Stomach smooth muscle (tissue), 2 donors: ENCODE data around the gene PCYT2.

Experiments
- H3K27ac ChIP-seq: one replicate; pipeline ENCODE4 v1.7.0; 2013; ENCODE audit warnings: mild to moderate bottlenecking, low read length, inconsistent platforms
- H3K27me3 ChIP-seq, 2 donors: one replicate each; pipeline ENCODE4 v1.7.0; 2013; ENCODE audit warnings: low read length in 2 of 2; ENCODE audit not compliant: insufficient read depth in 2 of 2, control insufficient read depth in 1 of 2
- H3K36me3 ChIP-seq, 2 donors: one replicate each; pipeline ENCODE4 v1.7.0; 2013; ENCODE audit warnings: low read length in 2 of 2; ENCODE audit not compliant: control insufficient read depth in 2 of 2, insufficient read depth in 2 of 2
- H3K4me1 ChIP-seq: one replicate; pipeline ENCODE4 v1.7.0; 2013; ENCODE audit warnings: low read length; ENCODE audit not compliant: control insufficient read depth, insufficient read depth
- H3K4me3 ChIP-seq, 2 donors: one replicate each; pipeline ENCODE4 v1.7.0; 2013; ENCODE audit warnings: low read length in 2 of 2
- H3K9ac ChIP-seq, 2 donors: one replicate each; pipeline ENCODE4 v1.7.0; 2013; ENCODE audit warnings: low read length in 2 of 2, mild to moderate bottlenecking in 1 of 2
- H3K9me3 ChIP-seq, 2 donors: one replicate each; pipeline ENCODE4 v1.7.0; 2013; ENCODE audit warnings: low read length in 2 of 2; ENCODE audit not compliant: control insufficient read depth in 2 of 2
- donor health status: healthy.
- donor health status: Pancreatic carcinoma.

PCYT2 gene

GRCh38 chr17:81909231-81909630, 2.0 kb downstream of the PCYT2 start:
- H3K27me3 ChIP-seq = no peaks in the 10 kb centered on the region
- no peak overlapping the region for H3K27ac ChIP-seq
- peaks cover 6 to 13% of the 10 kb centered on the region in 2 donors for H3K36me3 ChIP-seq
- no peaks in the 10 kb centered on the region for H3K9me3 ChIP-seq
- no peak overlapping the region for H3K9ac ChIP-seq
- peaks cover 16% of the 10 kb centered on the region for H3K4me1 ChIP-seq
- no peak overlapping the region for H3K4me3 ChIP-seq

DNA sequence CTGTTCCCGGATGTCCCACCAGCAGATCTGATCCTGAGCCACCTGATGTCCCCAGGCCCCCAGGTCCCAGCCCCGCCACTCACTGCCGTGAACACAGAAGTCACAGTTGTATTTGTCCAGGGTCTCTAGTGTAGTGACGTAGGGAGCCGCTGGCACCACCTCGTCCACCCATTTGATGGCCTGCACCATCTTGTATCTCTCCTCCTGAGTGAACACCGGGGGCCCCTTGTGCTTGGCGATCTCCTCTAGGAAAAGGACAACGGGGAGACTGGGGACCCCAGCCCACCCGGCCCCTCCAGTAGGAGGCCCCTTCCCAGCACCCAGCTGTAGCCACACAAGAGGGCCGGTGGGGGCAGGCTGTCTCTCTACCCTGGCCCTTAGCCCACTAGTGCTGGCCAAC, 2.4 kb downstream of the PCYT2 start:
- Histone ChIP-seq H3K9ac (no peak overlapping the region), H3K27ac (no peak overlapping the region), H3K4me1 (peaks cover 16% of the 10 kb centered on the region), H3K4me3 (no peak overlapping the region), H3K36me3 (peaks cover 2 to 9% of the 10 kb centered on the region in 2 donors), H3K9me3 (no peaks in the 10 kb centered on the region), H3K27me3 (no peaks in the 10 kb centered on the region)

GRCh38 chr17:81907219-81908145, 3.7 kb downstream of the PCYT2 start:
- H3K9ac ChIP-seq = no peak overlapping the region
- H3K4me3 ChIP-seq = no peak overlapping the region
- no peak overlapping the region for H3K27ac ChIP-seq
- no peaks in the 10 kb centered on the region for H3K36me3 ChIP-seq
- no peaks in the 10 kb centered on the region for H3K9me3 ChIP-seq
- peaks cover 19% of the 10 kb centered on the region for H3K4me1 ChIP-seq
- H3K27me3 ChIP-seq = peaks cover 0 to 5% of the 10 kb centered on the region in 2 donors

DNA sequence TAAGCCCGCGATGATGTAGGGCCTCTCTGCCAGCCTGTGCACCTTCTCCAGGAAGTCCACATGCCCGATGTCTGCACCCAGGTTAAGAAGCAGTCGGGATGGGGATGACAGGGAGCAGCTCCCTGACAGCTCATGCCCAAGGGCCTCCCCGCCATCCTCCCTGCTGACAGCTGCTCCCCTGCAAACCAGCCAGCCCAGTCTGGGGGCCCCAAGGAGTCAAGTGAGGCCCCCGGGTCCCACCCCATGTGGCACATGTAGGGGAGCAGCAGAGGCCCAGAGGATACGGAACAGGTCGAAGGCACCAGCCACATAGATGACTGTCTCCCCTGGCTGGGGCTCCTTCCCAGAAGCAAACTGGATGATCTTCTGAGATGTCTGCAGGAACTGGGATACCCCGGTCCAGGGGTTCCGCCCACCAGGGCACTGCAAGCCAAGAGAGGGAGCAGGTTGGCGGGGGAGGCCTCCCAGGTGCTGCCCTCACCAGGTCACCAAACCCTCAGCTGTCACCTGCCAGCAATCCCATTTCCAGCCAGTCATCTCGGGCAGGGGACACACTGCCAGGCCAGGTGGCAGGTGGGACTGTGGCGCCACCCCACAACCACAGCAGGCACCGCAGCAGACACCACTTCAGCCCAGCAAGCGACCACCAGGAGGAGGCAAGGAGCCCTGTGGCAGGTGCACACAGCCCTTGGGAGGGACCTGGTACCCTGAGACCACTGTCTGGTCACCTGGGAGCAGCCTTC, 4.6 kb downstream of the PCYT2 start:
- Histone ChIP-seq H3K4me3 (no peak overlapping the region), H3K4me1 (peaks cover 23% of the 10 kb centered on the region), H3K27me3 (peaks cover 0 to 13% of the 10 kb centered on the region in 2 donors), H3K9ac (no peak overlapping the region), H3K9me3 (no peaks in the 10 kb centered on the region), H3K36me3 (no peaks in the 10 kb centered on the region), H3K27ac (no peak overlapping the region)

DNA sequence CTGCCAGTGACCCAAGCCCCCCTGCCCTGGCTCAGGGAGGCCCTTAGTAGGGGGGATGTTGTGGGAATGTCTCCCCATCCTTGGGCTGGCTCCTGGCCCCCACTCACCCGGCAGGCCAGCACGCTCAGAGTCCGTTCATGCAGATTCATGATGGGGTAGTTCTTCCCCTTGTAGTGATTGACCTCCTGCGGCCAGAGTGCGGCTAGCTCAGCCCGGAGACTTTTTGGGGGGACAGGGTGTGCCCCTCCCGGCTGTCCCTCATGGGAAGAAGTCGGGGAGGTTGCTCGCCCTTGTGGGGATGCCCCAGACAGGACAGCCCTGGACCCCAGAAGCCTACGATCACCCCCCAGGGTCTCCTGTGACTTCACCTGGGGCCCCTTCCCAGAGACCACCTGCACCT, 5.2 kb downstream of the PCYT2 start:
- Histone ChIP-seq H3K27ac (no peak overlapping the region), H3K4me1 (peaks cover 24% of the 10 kb centered on the region), H3K36me3 (no peaks in the 10 kb centered on the region), H3K9me3 (no peaks in the 10 kb centered on the region), H3K4me3 (no peak overlapping the region), H3K27me3 (peaks cover 4 to 19% of the 10 kb centered on the region in 2 donors), H3K9ac (no peak overlapping the region)

DNA sequence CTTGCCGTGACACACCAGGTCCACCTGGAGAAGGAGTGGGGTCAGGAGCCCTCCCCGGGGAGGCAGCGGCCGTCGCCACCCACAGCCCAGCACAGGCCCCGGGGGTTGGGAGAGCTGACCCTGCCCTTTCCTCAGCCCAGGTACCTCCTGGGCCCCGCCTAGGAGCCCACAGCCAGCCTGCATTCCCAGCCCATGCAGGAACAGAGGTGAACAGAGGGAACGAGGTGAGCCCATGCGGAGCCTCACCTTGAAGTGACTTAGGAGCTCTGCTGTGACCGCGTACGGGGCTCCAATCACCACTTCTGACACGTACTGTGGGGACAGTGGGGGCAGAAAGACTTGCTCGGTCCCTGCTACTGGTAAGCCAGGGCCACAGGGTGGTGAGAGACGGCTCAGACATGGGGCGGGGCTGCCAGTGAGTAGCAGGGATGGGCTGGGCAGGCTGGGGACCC, 5.7 kb downstream of the PCYT2 start:
- peaks cover 0 to 1% of the 10 kb centered on the region in 2 donors for H3K36me3 ChIP-seq

DNA sequence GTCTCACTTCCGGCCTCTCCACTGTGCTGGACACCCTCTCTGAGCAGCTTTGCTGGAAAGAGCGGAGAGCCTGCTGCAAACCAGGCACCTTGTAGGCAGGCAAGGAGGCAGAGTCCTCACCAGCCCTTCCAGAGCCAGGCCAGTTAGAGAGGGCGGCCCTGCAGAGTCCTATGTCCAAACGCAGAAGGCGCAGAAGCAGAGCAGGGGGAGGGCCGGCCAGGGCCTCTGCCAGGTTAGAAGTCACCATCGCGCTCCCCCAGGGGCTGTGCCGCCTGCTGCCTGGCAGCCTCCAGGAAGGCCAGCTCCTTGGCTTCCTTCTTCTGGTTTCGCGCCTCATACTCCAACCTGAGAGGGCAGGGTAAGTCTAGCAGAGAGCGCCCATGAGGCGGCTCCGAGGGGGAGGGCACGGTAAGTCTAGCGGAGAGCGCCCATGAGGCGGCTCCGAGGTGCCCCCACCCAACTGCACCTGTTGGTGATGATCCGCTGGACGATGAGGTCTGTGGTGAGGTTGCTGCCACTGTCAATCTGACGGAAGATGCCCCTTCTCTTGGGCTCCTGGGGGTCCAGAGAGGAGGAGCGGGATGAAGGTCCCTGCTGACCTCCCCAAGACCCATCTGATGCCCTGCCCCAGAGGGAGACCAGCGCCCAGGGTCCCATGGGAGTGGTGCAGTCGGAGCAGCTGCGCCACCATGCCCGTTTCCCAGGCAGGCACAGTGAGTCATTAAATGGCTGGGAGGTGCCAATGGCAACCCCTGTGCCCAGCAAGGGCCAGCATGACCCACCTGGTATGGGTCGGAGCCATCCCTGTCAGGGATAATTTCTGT, 6.4 kb downstream of the PCYT2 start:
- Histone ChIP-seq H3K9me3 (no peaks in the 10 kb centered on the region), H3K4me3 (no peak overlapping the region), H3K27me3 (peaks cover 5 to 19% of the 10 kb centered on the region in 2 donors), H3K4me1 (peaks cover 12% of the 10 kb centered on the region), H3K36me3 (peaks cover 0 to 8% of the 10 kb centered on the region in 2 donors), H3K9ac (no peak overlapping the region), H3K27ac (no peak overlapping the region)

More for the DNA sequence above, 5.7 kb downstream of the PCYT2 start:
- H3K9me3 ChIP-seq = no peaks in the 10 kb centered on the region
- no peak overlapping the region for H3K4me3 ChIP-seq
- no peak overlapping the region for H3K27ac ChIP-seq
- peaks cover 5 to 19% of the 10 kb centered on the region in 2 donors for H3K27me3 ChIP-seq
- no peak overlapping the region for H3K9ac ChIP-seq
- peaks cover 19% of the 10 kb centered on the region for H3K4me1 ChIP-seq

GRCh38 chr17:81903896-81904599, 7.2 kb downstream of the PCYT2 start:
- no peak overlapping the region for H3K4me3 ChIP-seq
- no peak overlapping the region for H3K27ac ChIP-seq
- H3K9me3 ChIP-seq = no peaks in the 10 kb centered on the region
- no peak overlapping the region for H3K9ac ChIP-seq
- peaks cover 12% of the 10 kb centered on the region for H3K4me1 ChIP-seq
- H3K27me3 ChIP-seq = peaks cover 5 to 19% of the 10 kb centered on the region in 2 donors
- peaks cover 3 to 11% of the 10 kb centered on the region in 2 donors for H3K36me3 ChIP-seq

DNA sequence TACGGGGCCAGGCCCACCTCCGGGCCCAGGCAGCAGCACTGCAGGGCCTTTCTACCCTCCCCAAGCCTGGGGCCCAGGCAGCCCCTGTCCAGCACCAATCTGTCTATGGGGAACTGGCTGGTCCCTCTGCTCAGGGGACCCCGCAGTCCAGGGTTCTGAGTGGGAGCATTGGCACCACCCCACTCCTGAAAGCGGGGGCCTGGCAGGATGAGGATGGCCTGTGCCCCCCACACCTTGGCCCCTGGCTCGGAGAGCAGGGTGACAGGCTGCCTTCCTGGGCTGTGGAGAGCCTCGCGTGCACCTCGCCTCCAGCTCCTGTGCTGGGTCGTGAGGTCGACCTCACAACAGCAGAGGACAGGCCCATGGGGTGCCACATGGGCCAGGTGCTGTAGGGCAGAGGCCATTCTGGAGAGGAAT, 7.8 kb downstream of the PCYT2 start:
- Histone ChIP-seq H3K4me1 (peaks cover 12% of the 10 kb centered on the region), H3K27ac (no peak overlapping the region), H3K9me3 (no peaks in the 10 kb centered on the region), H3K36me3 (peaks cover 4 to 13% of the 10 kb centered on the region in 2 donors), H3K9ac (no peak overlapping the region), H3K4me3 (no peak overlapping the region), H3K27me3 (peaks cover 5 to 19% of the 10 kb centered on the region in 2 donors)
